NCI-H2227 (cell line): ENCODE measurements around the gene IQUB.
"Not testable (repeated sequence)": the region's sequence is repeated elsewhere in the genome, so short reads cannot be mapped to it uniquely, and the experiment has no call there.

Experiments used
- DNase-seq: peaks from one replicate; lab custom pipeline; 2025; ENCODE audit not compliant: unreplicated experiment; lab: John Stamatoyannopoulos, UW

The IQUB gene

GRCh38 chr7:123548406-123548805 lies 14.0 kb upstream of the IQUB start:
- DNase-seq, result no peak

- no peak for DNase-seq
These were observed 5.5 kb upstream of the IQUB start for GRCh38 chr7:123539871-123540270.

- DNase-seq, result no peak
These were observed 4.5 kb upstream of the IQUB start for GRCh38 chr7:123538897-123539296.

- DNase-seq, result no peak
These were observed 3.9 kb upstream of the IQUB start for GRCh38 chr7:123538189-123538714.

- DNase-seq, result peak; percentile 7
These were observed 2.7 kb upstream of the IQUB start for GRCh38 chr7:123537026-123537642.

GRCh38 chr7:123535517-123535916 lies 1.1 kb upstream of the IQUB start:
- no peak for DNase-seq

GRCh38 chr7:123533929-123534382 lies 439 bp downstream of the IQUB start:
- no peak for DNase-seq

- no peak for DNase-seq
These were observed 860 bp downstream of the IQUB start for GRCh38 chr7:123533553-123533917.

- DNase-seq, result not testable (repeated sequence)
These were observed 1.4 kb downstream of the IQUB start for GRCh38 chr7:123532788-123533552.

- not testable (repeated sequence) for DNase-seq
These were observed 2.1 kb downstream of the IQUB start for GRCh38 chr7:123532343-123532742.

- DNase-seq, result not testable (repeated sequence)
These were observed 4.3 kb downstream of the IQUB start for GRCh38 chr7:123530035-123530591.

GRCh38 chr7:123528265-123528664 lies 6.1 kb downstream of the IQUB start:
- no peak for DNase-seq

- DNase-seq, result not testable (repeated sequence)
These were observed 6.6 kb downstream of the IQUB start for GRCh38 chr7:123527712-123528225.

GRCh38 chr7:123526533-123526932 lies 7.9 kb downstream of the IQUB start:
- DNase-seq, result not testable (repeated sequence)

GRCh38 chr7:123522066-123522465 lies 12.3 kb downstream of the IQUB start:
- DNase-seq, result no peak

GRCh38 chr7:123505221-123505620 lies 29.2 kb downstream of the IQUB start:
- no peak for DNase-seq

- DNase-seq, result no peak
These were observed 32.2 kb downstream of the IQUB start for GRCh38 chr7:123502201-123502600.

- DNase-seq, result no peak
These were observed 33.4 kb downstream of the IQUB start for GRCh38 chr7:123500878-123501489.

GRCh38 chr7:123499211-123499970 lies 35.0 kb downstream of the IQUB start:
- DNase-seq, result no peak

- no peak for DNase-seq
These were observed 35.8 kb downstream of the IQUB start for GRCh38 chr7:123498601-123499000.

- DNase-seq, result no peak
These were observed 36.4 kb downstream of the IQUB start for GRCh38 chr7:123498031-123498430.
